GM12892 (cell line): Measurements from ENCODE around the gene DDX31.

Experiments
- POLR2A ChIP-seq: IDR thresholded peaks from 2 replicates; pipeline ENCODE4 v1.6.1; 2011; ENCODE audit warnings: low read depth, low read length, control low read depth
- POLR2AphosphoS5 ChIP-seq: IDR thresholded peaks from 2 replicates; pipeline ENCODE4 v1.6.1; 2011; ENCODE audit warnings: low read depth, low read length, control low read depth
- TAF1 ChIP-seq: IDR thresholded peaks from 2 replicates; pipeline ENCODE4 v1.6.1; 2011; ENCODE audit warnings: low read depth, mild to moderate bottlenecking, control low read depth, low read length, borderline replicate concordance

DNA sequence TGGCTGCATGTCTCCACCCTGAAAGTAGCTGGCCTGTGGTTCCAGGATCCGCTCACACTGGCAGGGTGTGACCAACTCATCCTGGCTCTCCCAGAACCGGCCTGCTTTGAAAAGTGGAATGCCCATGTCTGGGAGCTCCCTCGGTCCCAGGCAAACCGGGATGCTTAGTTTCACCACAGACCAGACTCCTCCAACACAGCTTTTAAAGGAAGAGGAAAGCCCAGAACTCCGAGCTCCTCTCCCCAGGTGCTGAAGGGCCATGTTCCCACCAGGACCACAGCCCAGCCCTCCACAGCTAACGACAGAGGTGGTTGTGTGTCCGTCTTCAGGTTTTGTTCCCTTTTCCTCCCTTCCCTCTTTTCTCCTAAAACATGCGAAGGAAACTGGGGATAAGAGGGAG is 38.5 kb upstream of the DDX31 start:
- TF ChIP-seq TAF1 (no peak), POLR2A (no peak), POLR2AphosphoS5 (no peak)
